ENCODE data around the gene SCN8A. TPM values are rescaled to one million over a fixed set of nuclear protein-coding genes. Genes with fewer than 3 reads are reported as not detected.
"Not testable (repeated sequence)": the region's sequence is repeated elsewhere in the genome, so short reads cannot be mapped to it uniquely, and the experiment has no call there.

The SCN8A gene
- total RNA-seq, 1 experiment from 2014 or later, result 5.4 TPM

GRCh38 chr12:51797301-51797700 is 206.3 kb downstream of the SCN8A start:
- Histone ChIP-seq H3K27me3 (replicated peaks; ENCODE audit: insufficient read depth, low read depth, low read length, poor library complexity) (no peaks in the 10 kb centered on the region), H3K9me3 (ENCODE audit: low read depth, low read length, poor library complexity, severe bottlenecking) (no peaks in the 10 kb centered on the region), H3K36me3 (ENCODE audit: insufficient read depth, low read length, poor library complexity, severe bottlenecking) (no peaks in the 10 kb centered on the region), H3K4me1 (ENCODE audit: insufficient read depth, low read length, poor library complexity, severe bottlenecking) (no peaks in the 10 kb centered on the region), H3K4me3 (ENCODE audit: low read depth, low read length, poor library complexity, severe bottlenecking) (no peak overlapping the region), H3K27ac (ENCODE audit: low read depth, low read length, poor library complexity, severe bottlenecking) (no peak overlapping the region)
- no TSS peak for BruUV-seq (replicated peaks)
- CTCF ChIA-PET, result no interaction called here
- POLR2A ChIA-PET (ENCODE audit: low non-redundant PET), result no interaction called here
- DNase-seq (ENCODE audit: low spot score), result no peak
- TF ChIP-seq EZH2 (IDR thresholded peaks at IDR 0.05; ENCODE audit: borderline replicate concordance, low read depth, low read length, poor library complexity, severe bottlenecking), result no peak
- no peak for TF ChIP-seq CTCF (conservative IDR thresholded peaks at IDR 0.05; ENCODE audit: low read depth, low read length)
- intact Hi-C loops (cut with micrococcal nuclease; ENCODE audit: unreplicated experiment), result no loop called here

DNA sequence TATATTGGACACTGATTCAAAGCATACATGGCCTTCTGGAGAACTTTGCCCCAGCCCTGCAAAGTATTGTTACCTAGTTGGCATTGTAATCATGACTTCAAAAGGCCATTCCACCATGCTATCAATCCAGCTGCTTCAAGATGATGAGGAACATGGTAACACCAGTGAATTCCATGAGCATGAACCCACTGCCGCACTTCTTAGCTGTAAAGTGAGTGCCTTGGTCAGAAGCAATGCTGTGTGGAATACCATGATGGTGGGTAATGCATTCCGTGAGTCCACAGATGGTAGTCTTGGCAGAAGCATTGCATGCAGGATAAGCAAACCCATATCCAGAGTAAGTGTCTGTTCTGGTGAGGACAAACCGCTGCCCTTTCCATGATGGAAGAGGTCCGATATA is 207.0 kb downstream of the SCN8A start:
- CTCF ChIA-PET; H3K36me3 ChIP-seq (ENCODE audit: insufficient read depth, low read length, poor library complexity, severe bottlenecking); BruUV-seq (replicated peaks); POLR2A ChIA-PET (ENCODE audit: low non-redundant PET); intact Hi-C loops (cut with micrococcal nuclease; ENCODE audit: unreplicated experiment); DNase-seq (ENCODE audit: low spot score); H3K4me3 ChIP-seq (ENCODE audit: low read depth, low read length, poor library complexity, severe bottlenecking); H3K9me3 ChIP-seq (ENCODE audit: low read depth, low read length, poor library complexity, severe bottlenecking); H3K27me3 ChIP-seq (replicated peaks; ENCODE audit: insufficient read depth, low read depth, low read length, poor library complexity); H3K4me1 ChIP-seq (ENCODE audit: insufficient read depth, low read length, poor library complexity, severe bottlenecking); H3K27ac ChIP-seq (ENCODE audit: low read depth, low read length, poor library complexity, severe bottlenecking): not testable (repeated sequence)

GRCh38 chr12:51798501-51798900 is 207.5 kb downstream of the SCN8A start:
- H3K4me1 ChIP-seq (ENCODE audit: insufficient read depth, low read length, poor library complexity, severe bottlenecking), result no peaks in the 10 kb centered on the region
- no peak overlapping the region for H3K27ac ChIP-seq (ENCODE audit: low read depth, low read length, poor library complexity, severe bottlenecking)
- DNase-seq (ENCODE audit: low spot score), result no peak
- ChIA-PET CTCF (no interaction called here), POLR2A (ENCODE audit: low non-redundant PET) (no interaction called here)
- no peak for TF ChIP-seq CTCF (conservative IDR thresholded peaks at IDR 0.05; ENCODE audit: low read depth, low read length)
- TF ChIP-seq EZH2 (IDR thresholded peaks at IDR 0.05; ENCODE audit: borderline replicate concordance, low read depth, low read length, poor library complexity, severe bottlenecking), result no peak
- H3K36me3 ChIP-seq (ENCODE audit: insufficient read depth, low read length, poor library complexity, severe bottlenecking), result no peaks in the 10 kb centered on the region
- BruUV-seq (replicated peaks), result no TSS peak
- H3K4me3 ChIP-seq (ENCODE audit: low read depth, low read length, poor library complexity, severe bottlenecking), result no peak overlapping the region
- intact Hi-C loops (cut with micrococcal nuclease; ENCODE audit: unreplicated experiment), result no loop called here
- no peaks in the 10 kb centered on the region for H3K27me3 ChIP-seq (replicated peaks; ENCODE audit: insufficient read depth, low read depth, low read length, poor library complexity)
- no peaks in the 10 kb centered on the region for H3K9me3 ChIP-seq (ENCODE audit: low read depth, low read length, poor library complexity, severe bottlenecking)

GRCh38 chr12:51801027-51801426 is 210.0 kb downstream of the SCN8A start:
- Histone ChIP-seq H3K36me3 (ENCODE audit: insufficient read depth, low read length, poor library complexity, severe bottlenecking) (no peaks in the 10 kb centered on the region), H3K4me1 (ENCODE audit: insufficient read depth, low read length, poor library complexity, severe bottlenecking) (no peaks in the 10 kb centered on the region), H3K4me3 (ENCODE audit: low read depth, low read length, poor library complexity, severe bottlenecking) (no peak overlapping the region), H3K9me3 (ENCODE audit: low read depth, low read length, poor library complexity, severe bottlenecking) (no peaks in the 10 kb centered on the region), H3K27me3 (replicated peaks; ENCODE audit: insufficient read depth, low read depth, low read length, poor library complexity) (no peaks in the 10 kb centered on the region), H3K27ac (ENCODE audit: low read depth, low read length, poor library complexity, severe bottlenecking) (no peak overlapping the region)
- BruUV-seq (replicated peaks), result no TSS peak
- intact Hi-C loops (cut with micrococcal nuclease; ENCODE audit: unreplicated experiment), result no loop called here
- ChIA-PET POLR2A (ENCODE audit: low non-redundant PET) (no interaction called here), CTCF (no interaction called here)
- TF ChIP-seq EZH2 (IDR thresholded peaks at IDR 0.05; ENCODE audit: borderline replicate concordance, low read depth, low read length, poor library complexity, severe bottlenecking) (no peak), CTCF (conservative IDR thresholded peaks at IDR 0.05; ENCODE audit: low read depth, low read length) (no peak)
- DNase-seq (ENCODE audit: low spot score), result no peak

Measured in A673 (cell line).